ENCODE results near the gene NANS. TPM values are rescaled to one million over a fixed set of nuclear protein-coding genes. Genes with fewer than 3 reads are reported as not detected.

Gene NANS
- total RNA-seq (36.3 TPM), polyA plus RNA-seq (38.0 TPM)
- long read RNA-seq, donor 1, partial matches to known transcripts: 0 of 3 reads
- long read RNA-seq, donor 1, other reads (novel, unspliced or antisense): 0 of 3 reads
- long read RNA-seq, donor 2: 0 reads
- long read RNA-seq, donor 3, transcript NANS-201 (6 exons, 1,170 nt): major isoform, 17 of 32 reads
- long read RNA-seq, donor 3, partial matches to known transcripts: 13 of 32 reads
- long read RNA-seq, donor 3, other reads (novel, unspliced or antisense): 0 of 32 reads
- long read RNA-seq, donor 4, transcript NANS-201 (6 exons, 1,170 nt): major isoform, 7 of 13 reads
- long read RNA-seq, donor 4, partial matches to known transcripts: 0 of 13 reads
- long read RNA-seq, donor 4, other reads (novel, unspliced or antisense): 6 of 13 reads
- long read RNA-seq, donor 5, transcript NANS-201 (6 exons, 1,170 nt): major isoform, 27 of 42 reads
- long read RNA-seq, donor 5, partial matches to known transcripts: 13 of 42 reads
- long read RNA-seq, donor 5, other reads (novel, unspliced or antisense): 0 of 42 reads
- long read RNA-seq, donor 6, transcript NANS-201 (6 exons, 1,170 nt): major isoform, 7 of 31 reads
- long read RNA-seq, donor 6, partial matches to known transcripts: 5 of 31 reads
- long read RNA-seq, donor 6, other reads (novel, unspliced or antisense): 19 of 31 reads
- long read RNA-seq, donor 7, transcript NANS-201 (6 exons, 1,170 nt): major isoform, 8 of 8 reads
- long read RNA-seq, donor 7, partial matches to known transcripts: 0 of 8 reads
- long read RNA-seq, donor 7, other reads (novel, unspliced or antisense): 0 of 8 reads
- long read RNA-seq, donor 8, transcript NANS-201 (6 exons, 1,170 nt): major isoform, 7 of 7 reads
- long read RNA-seq, donor 8, partial matches to known transcripts: 0 of 7 reads
- long read RNA-seq, donor 8, other reads (novel, unspliced or antisense): 0 of 7 reads
- long read RNA-seq, donor 9, transcript NANS-201 (6 exons, 1,170 nt): major isoform, 7 of 8 reads
- long read RNA-seq, donor 9, partial matches to known transcripts: 0 of 8 reads
- long read RNA-seq, donor 9, other reads (novel, unspliced or antisense): 0 of 8 reads
- long read RNA-seq, donor 10, transcript NANS-201 (6 exons, 1,170 nt): major isoform, 9 of 9 reads
- long read RNA-seq, donor 10, partial matches to known transcripts: 0 of 9 reads
- long read RNA-seq, donor 10, other reads (novel, unspliced or antisense): 0 of 9 reads

DNA sequence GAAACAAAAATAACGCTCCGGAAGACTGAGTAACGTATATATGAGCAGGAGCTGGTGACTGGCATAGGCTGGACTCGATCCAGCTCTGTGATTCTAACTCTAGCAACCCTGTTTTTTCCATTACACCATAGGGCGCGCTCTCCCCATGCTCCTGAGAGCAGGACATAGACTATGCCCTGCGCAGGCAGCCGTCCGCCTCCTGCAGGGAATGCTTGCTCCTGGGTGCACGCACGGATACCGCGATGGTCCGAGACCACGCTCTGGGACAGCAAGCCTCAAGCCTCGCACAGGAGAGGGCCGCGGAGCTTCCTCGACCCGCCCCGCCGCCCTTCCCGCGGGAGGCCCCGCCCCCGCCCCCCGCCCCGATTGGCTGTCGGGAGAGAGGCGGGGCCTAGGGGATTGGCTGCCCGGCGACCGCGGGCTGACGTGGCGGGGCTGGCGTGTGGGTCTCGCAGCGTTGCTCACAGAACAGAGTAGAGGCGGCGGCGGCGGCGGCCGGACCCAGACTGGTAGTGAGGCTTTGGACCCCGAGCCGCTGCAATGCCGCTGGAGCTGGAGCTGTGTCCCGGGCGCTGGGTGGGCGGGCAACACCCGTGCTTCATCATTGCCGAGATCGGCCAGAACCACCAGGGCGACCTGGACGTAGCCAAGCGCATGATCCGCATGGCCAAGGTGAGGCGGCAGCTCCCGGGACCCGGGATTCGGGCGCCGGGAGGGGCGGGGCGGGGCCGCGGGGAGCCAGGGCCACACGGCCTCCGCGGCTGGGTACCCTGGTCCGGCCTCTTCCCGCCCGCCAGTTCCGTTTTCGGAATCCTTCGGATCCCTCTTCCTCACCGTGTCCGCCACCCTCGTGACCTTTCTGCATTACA, at the start of gene NANS:
Gene NANS (plus strand): TSS at position 464 of the 869 bp plus-strand sequence. CDS start 77 bp downstream, at position 541.
- WGBS: under 1% methylated on average over 80 of the region's 80 CpGs
- H3K4me1 ChIP-seq (ENCODE audit: control insufficient read depth in 2 of 2, insufficient read depth in 2 of 2, low read length in 2 of 2): peaks cover 9 to 13% of the 10 kb centered on the region in 2 donors

GRCh38 chr9:98007251-98007928, 49.1 kb upstream of the NANS start:
- peaks cover 63 to 97% of the 10 kb centered on the region in 2 donors for H3K36me3 ChIP-seq (ENCODE audit: control insufficient read depth in 2 of 2, insufficient read depth in 2 of 2, low read length in 1 of 2)

More for the DNA sequence above, at the start of gene NANS:
- H3K9me3 ChIP-seq (ENCODE audit: control insufficient read depth in 2 of 2, insufficient read depth in 1 of 2, low read length in 1 of 2): no peaks in the 10 kb centered on the region
- H3K4me3 ChIP-seq (ENCODE audit: low read length in 2 of 2): peak within 1 kb of the TSS; percentile 65 to 90
- peaks cover 4% of the 10 kb centered on the region in 2 donors for H3K36me3 ChIP-seq (ENCODE audit: control insufficient read depth in 2 of 2, insufficient read depth in 2 of 2, low read length in 1 of 2)
- no peaks in the 10 kb centered on the region for H3K27me3 ChIP-seq (ENCODE audit: control insufficient read depth in 2 of 2, insufficient read depth in 1 of 2, low read length in 1 of 2)
- peak within 1 kb of the TSS; percentile 74 to 92 for H3K27ac ChIP-seq (ENCODE audit: low read depth in 1 of 2, low read length in 1 of 2)
- DNase-seq (ENCODE audit: low read depth in 6 of 9, low spot score in 9 of 9): peak in 8 of 9 donors; percentile 52 to 93 (median 79)

DNA sequence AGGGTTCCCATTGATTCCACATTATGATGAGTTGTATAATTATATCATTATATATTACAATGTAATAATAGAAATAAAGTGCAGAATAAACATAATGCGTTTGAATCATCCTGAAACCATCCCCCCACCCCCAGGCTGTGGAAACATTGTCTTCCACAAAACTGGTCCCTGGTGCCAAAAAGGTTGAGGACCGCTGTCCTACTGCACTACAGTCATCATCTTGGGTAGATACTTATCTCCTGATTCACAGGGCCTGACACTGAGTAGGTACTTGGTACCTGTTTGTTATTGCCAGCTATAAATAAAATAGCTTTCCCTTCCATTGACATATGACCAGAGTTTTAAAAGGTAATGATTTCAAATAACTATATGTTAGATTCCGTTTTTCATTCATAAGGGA, 47.8 kb upstream of the NANS start:
- Histone ChIP-seq H3K4me1 (ENCODE audit: control insufficient read depth in 2 of 2, insufficient read depth in 2 of 2, low read length in 2 of 2) (peaks cover 0 to 4% of the 10 kb centered on the region in 2 donors), H3K4me3 (ENCODE audit: low read length in 2 of 2) (no peak overlapping the region), H3K27ac (ENCODE audit: low read depth in 1 of 2, low read length in 1 of 2) (no peak overlapping the region), H3K36me3 (ENCODE audit: control insufficient read depth in 2 of 2, insufficient read depth in 2 of 2, low read length in 1 of 2) (peaks cover 71 to 97% of the 10 kb centered on the region in 2 donors), H3K9me3 (ENCODE audit: control insufficient read depth in 2 of 2, insufficient read depth in 1 of 2, low read length in 1 of 2) (no peaks in the 10 kb centered on the region), H3K27me3 (ENCODE audit: control insufficient read depth in 2 of 2, insufficient read depth in 1 of 2, low read length in 1 of 2) (no peaks in the 10 kb centered on the region)
- no peak for DNase-seq (ENCODE audit: low read depth in 6 of 9, low spot score in 9 of 9)
- over 99% methylated on average over 3 of the region's 3 CpGs for WGBS

More at GRCh38 chr9:98007251-98007928, 49.1 kb upstream of the NANS start:
- Histone ChIP-seq H3K4me1 (ENCODE audit: control insufficient read depth in 2 of 2, insufficient read depth in 2 of 2, low read length in 2 of 2) (peaks cover 0 to 4% of the 10 kb centered on the region in 2 donors), H3K27me3 (ENCODE audit: control insufficient read depth in 2 of 2, insufficient read depth in 1 of 2, low read length in 1 of 2) (no peaks in the 10 kb centered on the region), H3K9me3 (ENCODE audit: control insufficient read depth in 2 of 2, insufficient read depth in 1 of 2, low read length in 1 of 2) (no peaks in the 10 kb centered on the region), H3K27ac (ENCODE audit: low read depth in 1 of 2, low read length in 1 of 2) (no peak overlapping the region), H3K4me3 (ENCODE audit: low read length in 2 of 2) (no peak overlapping the region)
- no peak for DNase-seq (ENCODE audit: low read depth in 6 of 9, low spot score in 9 of 9)
- WGBS: 91% methylated on average over 13 of the region's 13 CpGs

- no peaks in the 10 kb centered on the region for H3K9me3 ChIP-seq (ENCODE audit: control insufficient read depth in 2 of 2, insufficient read depth in 1 of 2, low read length in 1 of 2)
- H3K4me1 ChIP-seq (ENCODE audit: control insufficient read depth in 2 of 2, insufficient read depth in 2 of 2, low read length in 2 of 2): peaks cover 0 to 4% of the 10 kb centered on the region in 2 donors
- no peak for DNase-seq (ENCODE audit: low read depth in 6 of 9, low spot score in 9 of 9)
- 97% methylated on average over 6 of the region's 6 CpGs for WGBS
- peaks cover 73 to 93% of the 10 kb centered on the region in 2 donors for H3K36me3 ChIP-seq (ENCODE audit: control insufficient read depth in 2 of 2, insufficient read depth in 2 of 2, low read length in 1 of 2)
- no peak overlapping the region for H3K27ac ChIP-seq (ENCODE audit: low read depth in 1 of 2, low read length in 1 of 2)
- H3K4me3 ChIP-seq (ENCODE audit: low read length in 2 of 2): no peak overlapping the region
- no peaks in the 10 kb centered on the region for H3K27me3 ChIP-seq (ENCODE audit: control insufficient read depth in 2 of 2, insufficient read depth in 1 of 2, low read length in 1 of 2)
Observed at GRCh38 chr9:98009437-98009836, 47.1 kb upstream of the NANS start.

GRCh38 chr9:98009936-98010335, 46.6 kb upstream of the NANS start:
- H3K36me3 ChIP-seq (ENCODE audit: control insufficient read depth in 2 of 2, insufficient read depth in 2 of 2, low read length in 1 of 2): peaks cover 77 to 94% of the 10 kb centered on the region in 2 donors
- H3K4me3 ChIP-seq (ENCODE audit: low read length in 2 of 2): no peak overlapping the region
- WGBS: 91% methylated on average over 1 of the region's 1 CpG
- H3K9me3 ChIP-seq (ENCODE audit: control insufficient read depth in 2 of 2, insufficient read depth in 1 of 2, low read length in 1 of 2): no peaks in the 10 kb centered on the region
- H3K27me3 ChIP-seq (ENCODE audit: control insufficient read depth in 2 of 2, insufficient read depth in 1 of 2, low read length in 1 of 2): no peaks in the 10 kb centered on the region
- no peak for DNase-seq (ENCODE audit: low read depth in 6 of 9, low spot score in 9 of 9)
- H3K27ac ChIP-seq (ENCODE audit: low read depth in 1 of 2, low read length in 1 of 2): no peak overlapping the region
- H3K4me1 ChIP-seq (ENCODE audit: control insufficient read depth in 2 of 2, insufficient read depth in 2 of 2, low read length in 2 of 2): peaks cover 0 to 4% of the 10 kb centered on the region in 2 donors

GRCh38 chr9:98010445-98010844, 46.1 kb upstream of the NANS start:
- Histone ChIP-seq H3K9me3 (ENCODE audit: control insufficient read depth in 2 of 2, insufficient read depth in 1 of 2, low read length in 1 of 2) (no peaks in the 10 kb centered on the region), H3K36me3 (ENCODE audit: control insufficient read depth in 2 of 2, insufficient read depth in 2 of 2, low read length in 1 of 2) (peaks cover 75 to 94% of the 10 kb centered on the region in 2 donors), H3K4me1 (ENCODE audit: control insufficient read depth in 2 of 2, insufficient read depth in 2 of 2, low read length in 2 of 2) (peaks cover 0 to 4% of the 10 kb centered on the region in 2 donors), H3K27me3 (ENCODE audit: control insufficient read depth in 2 of 2, insufficient read depth in 1 of 2, low read length in 1 of 2) (no peaks in the 10 kb centered on the region), H3K27ac (ENCODE audit: low read depth in 1 of 2, low read length in 1 of 2) (no peak overlapping the region), H3K4me3 (ENCODE audit: low read length in 2 of 2) (no peak overlapping the region)
- WGBS: 44% methylated on average over 2 of the region's 2 CpGs
- DNase-seq (ENCODE audit: low read depth in 6 of 9, low spot score in 9 of 9): peak in 2 of 9 donors; percentile 31 to 45

- peaks cover 0 to 4% of the 10 kb centered on the region in 2 donors for H3K4me1 ChIP-seq (ENCODE audit: control insufficient read depth in 2 of 2, insufficient read depth in 2 of 2, low read length in 2 of 2)
- DNase-seq (ENCODE audit: low read depth in 6 of 9, low spot score in 9 of 9): no peak
- peaks cover 71 to 93% of the 10 kb centered on the region in 2 donors for H3K36me3 ChIP-seq (ENCODE audit: control insufficient read depth in 2 of 2, insufficient read depth in 2 of 2, low read length in 1 of 2)
- WGBS: 99% methylated on average over 7 of the region's 7 CpGs
- H3K27ac ChIP-seq (ENCODE audit: low read depth in 1 of 2, low read length in 1 of 2): no peak overlapping the region
- H3K4me3 ChIP-seq (ENCODE audit: low read length in 2 of 2): no peak overlapping the region
- no peaks in the 10 kb centered on the region for H3K9me3 ChIP-seq (ENCODE audit: control insufficient read depth in 2 of 2, insufficient read depth in 1 of 2, low read length in 1 of 2)
- no peaks in the 10 kb centered on the region for H3K27me3 ChIP-seq (ENCODE audit: control insufficient read depth in 2 of 2, insufficient read depth in 1 of 2, low read length in 1 of 2)
Observed at GRCh38 chr9:98011122-98011521, 45.4 kb upstream of the NANS start.

All from thymus (tissue), 14 donors.